ENCODE results near the gene RARG. TPM values are rescaled to one million over a fixed set of nuclear protein-coding genes. Genes with fewer than 3 reads are reported as not detected.

The RARG gene
- total RNA-seq, 1 donor from 2014 or later, result 79.1 TPM

GRCh38 chr12:53219292-53219955, 12.6 kb downstream of the RARG start:
- DNase-seq (ENCODE audit: extremely low spot score in 2 of 2), result no peak
- intact Hi-C loops (cut with DNase I), result loop anchor here (5.0 to 10.0 kb wide), 2 partner anchors 33 to 195 kb away; a partner anchor contains a TSS
- no peaks in the 10 kb centered on the region for H3K27me3 ChIP-seq
- peaks cover 0 to 13% of the 10 kb centered on the region in 2 donors for H3K36me3 ChIP-seq
- TF ChIP-seq CTCF (IDR thresholded peaks at IDR 0.05), result no peak
- no peak for TF ChIP-seq POLR2AphosphoS5 (IDR thresholded peaks at IDR 0.05; ENCODE audit: insufficient read depth in 1 of 2, low read depth in 1 of 2)
- no peak for TF ChIP-seq POLR2A (IDR thresholded peaks at IDR 0.05)
- H3K27ac ChIP-seq, result peak overlapping the region; percentile 99
- peaks cover 74% of the 10 kb centered on the region for H3K4me1 ChIP-seq
- peak overlapping the region; percentile 75 to 91 for H3K4me3 ChIP-seq
- H3K9me3 ChIP-seq, result no peaks in the 10 kb centered on the region

- no peak for TF ChIP-seq POLR2A (IDR thresholded peaks at IDR 0.05)
- TF ChIP-seq CTCF (IDR thresholded peaks at IDR 0.05), result no peak
- no peak for TF ChIP-seq POLR2AphosphoS5 (IDR thresholded peaks at IDR 0.05; ENCODE audit: insufficient read depth in 1 of 2, low read depth in 1 of 2)
- intact Hi-C loops (cut with DNase I), result loop anchor here (5.0 to 10.0 kb wide), 2 partner anchors 34 to 196 kb away; a partner anchor contains a TSS
These were observed 13.3 kb downstream of the RARG start for GRCh38 chr12:53218551-53219291.

GRCh38 chr12:53217931-53218307, 14.1 kb downstream of the RARG start:
- intact Hi-C loops (cut with DNase I), result loop anchor here (5.0 to 10.0 kb wide), 2 partner anchors 34 to 197 kb away; a partner anchor contains a TSS
- TF ChIP-seq CTCF (IDR thresholded peaks at IDR 0.05), result no peak
- no peak for TF ChIP-seq POLR2AphosphoS5 (IDR thresholded peaks at IDR 0.05; ENCODE audit: insufficient read depth in 1 of 2, low read depth in 1 of 2)
- TF ChIP-seq POLR2A (IDR thresholded peaks at IDR 0.05), result no peak
- Histone ChIP-seq H3K27me3 (no peaks in the 10 kb centered on the region), H3K4me3 (peak overlapping the region; percentile 75 to 91), H3K27ac (peak overlapping the region; percentile 99), H3K36me3 (peaks cover 0 to 28% of the 10 kb centered on the region in 2 donors), H3K4me1 (peaks cover 74% of the 10 kb centered on the region), H3K9me3 (no peaks in the 10 kb centered on the region)
- no peak for DNase-seq (ENCODE audit: extremely low spot score in 2 of 2)

More at GRCh38 chr12:53218551-53219291, 13.3 kb downstream of the RARG start:
- Histone ChIP-seq H3K27me3 (no peaks in the 10 kb centered on the region), H3K27ac (peak overlapping the region; percentile 99), H3K36me3 (peaks cover 0 to 20% of the 10 kb centered on the region in 2 donors), H3K4me3 (peak overlapping the region; percentile 75 to 91), H3K4me1 (peaks cover 74% of the 10 kb centered on the region), H3K9me3 (no peaks in the 10 kb centered on the region)
- DNase-seq (ENCODE audit: extremely low spot score in 2 of 2), result no peak

- H3K36me3 ChIP-seq, result peaks cover 0 to 34% of the 10 kb centered on the region in 2 donors
- intact Hi-C loops (cut with DNase I), result loop anchor here (5.0 to 10.0 kb wide), 2 partner anchors 35 to 198 kb away; a partner anchor contains a TSS
- no peak for TF ChIP-seq POLR2A (IDR thresholded peaks at IDR 0.05)
- peak; percentile 57 to 62 for TF ChIP-seq POLR2AphosphoS5 (IDR thresholded peaks at IDR 0.05; ENCODE audit: insufficient read depth in 1 of 2, low read depth in 1 of 2)
- no peaks in the 10 kb centered on the region for H3K27me3 ChIP-seq
- H3K9me3 ChIP-seq, result no peaks in the 10 kb centered on the region
- peaks cover 70% of the 10 kb centered on the region for H3K4me1 ChIP-seq
- DNase-seq (ENCODE audit: extremely low spot score in 2 of 2), result no peak
- H3K27ac ChIP-seq, result peak overlapping the region; percentile 99
- peak overlapping the region; percentile 75 to 91 for H3K4me3 ChIP-seq
These were observed 14.7 kb downstream of the RARG start for GRCh38 chr12:53217051-53217930.

- no peak for TF ChIP-seq POLR2A (IDR thresholded peaks at IDR 0.05)
- no peak for TF ChIP-seq CTCF (IDR thresholded peaks at IDR 0.05)
- TF ChIP-seq POLR2AphosphoS5 (IDR thresholded peaks at IDR 0.05; ENCODE audit: insufficient read depth in 1 of 2, low read depth in 1 of 2), result no peak
- H3K9me3 ChIP-seq, result no peaks in the 10 kb centered on the region
- H3K27ac ChIP-seq, result peak overlapping the region; percentile 99
- H3K4me3 ChIP-seq, result no peak overlapping the region
- peaks cover 64% of the 10 kb centered on the region for H3K4me1 ChIP-seq
- H3K36me3 ChIP-seq, result peaks cover 0 to 52% of the 10 kb centered on the region in 2 donors
- H3K27me3 ChIP-seq, result no peaks in the 10 kb centered on the region
- no peak for DNase-seq (ENCODE audit: extremely low spot score in 2 of 2)
- intact Hi-C loops (cut with DNase I), result loop anchor here (5.0 to 10.0 kb wide), 2 partner anchors 37 to 199 kb away; a partner anchor contains a TSS
These were observed 16.5 kb downstream of the RARG start for GRCh38 chr12:53215497-53215896.
